IMR-90 (cell line): ENCODE data around the gene PALLD.

Experiments used
- CHD1 ChIP-seq: IDR thresholded peaks from 2 replicates; pipeline ENCODE4 v1.6.1; 2012; ENCODE audit warnings: low read depth, low read length, improper control_type of control experiment
- CTCF ChIP-seq: conservative IDR thresholded peaks from 2 replicates; pipeline ENCODE4 v1.5.1; 2012; ENCODE audit warnings: mild to moderate bottlenecking, low read depth, low read length, improper control_type of control experiment
- MAFK ChIP-seq: IDR thresholded peaks from 2 replicates; pipeline ENCODE4 v1.6.1; 2012; ENCODE audit warnings: low read depth, low read length, improper control_type of control experiment
- MAZ ChIP-seq: IDR thresholded peaks from 2 replicates; pipeline ENCODE4 v1.6.1; 2012; ENCODE audit warnings: low read depth, mild to moderate bottlenecking, low read length, improper control_type of control experiment, moderate library complexity, borderline replicate concordance
- MXI1 ChIP-seq: IDR thresholded peaks from 2 replicates; pipeline ENCODE4 v1.6.1; 2012; ENCODE audit warnings: low read depth, mild to moderate bottlenecking, low read length, moderate library complexity, borderline replicate concordance
- POLR2A ChIP-seq: IDR thresholded peaks from 2 replicates; pipeline ENCODE4 v1.6.1; 2012; ENCODE audit warnings: mild to moderate bottlenecking, low read depth, low read length
- RAD21 ChIP-seq: IDR thresholded peaks from 2 replicates; pipeline ENCODE4 v1.6.1; 2012; ENCODE audit warnings: low read length, improper control_type of control experiment
- USF2 ChIP-seq: fragments of 150-350 bp; IDR thresholded peaks from 2 replicates; pipeline ENCODE4 v1.6.1; 2017; ENCODE audit warnings: mild to moderate bottlenecking, antibody characterized with exemption, low read length, low read depth

GRCh38 chr4:168831919-168832762 lies 335.3 kb downstream of the PALLD start:
- TF ChIP-seq MAFK (no peak), MAZ (peak; percentile 75), CTCF (no peak), RAD21 (peak; percentile 7; the same call in 1 of the 2 replicates), POLR2A (peak; percentile 99), USF2 (no peak), MXI1 (peak; percentile 41; the same call in 1 of the 2 replicates), CHD1 (no peak; the same call in 1 of the 2 replicates)
